Measurements from ENCODE around the gene TMEM175. TPM values are rescaled to one million over a fixed set of nuclear protein-coding genes. Genes with fewer than 3 reads are reported as not detected.

The TMEM175 gene
- total RNA-seq, 1 donor from 2014 or later = 30.9 TPM

GRCh38 chr4:958696-959337 lies 26.6 kb downstream of the TMEM175 start:
- DNase-seq (ENCODE audit: low read depth) = no peak

- no peak for DNase-seq (ENCODE audit: low read depth)
Observed at GRCh38 chr4:959338-960139, 27.3 kb downstream of the TMEM175 start.

- DNase-seq (ENCODE audit: low read depth) = no peak
Observed at GRCh38 chr4:960140-960635, 27.9 kb downstream of the TMEM175 start.

GRCh38 chr4:960636-961350 lies 28.5 kb downstream of the TMEM175 start:
- DNase-seq (ENCODE audit: low read depth) = no peak

GRCh38 chr4:961351-962230 lies 29.3 kb downstream of the TMEM175 start:
- no peak for DNase-seq (ENCODE audit: low read depth)

GRCh38 chr4:962231-963208 lies 30.3 kb downstream of the TMEM175 start:
- DNase-seq (ENCODE audit: low read depth) = no peak

GRCh38 chr4:963276-964225 lies 31.3 kb downstream of the TMEM175 start:
- DNase-seq (ENCODE audit: low read depth) = no peak

GRCh38 chr4:964346-965025 lies 32.2 kb downstream of the TMEM175 start:
- no peak for DNase-seq (ENCODE audit: low read depth)

GRCh38 chr4:965048-965765 lies 32.9 kb downstream of the TMEM175 start:
- no peak for DNase-seq (ENCODE audit: low read depth)

- DNase-seq (ENCODE audit: low read depth) = no peak
Observed at GRCh38 chr4:965766-966134, 33.5 kb downstream of the TMEM175 start.

GRCh38 chr4:966266-967112 lies 34.2 kb downstream of the TMEM175 start:
- no peak for DNase-seq (ENCODE audit: low read depth)

- no peak for DNase-seq (ENCODE audit: low read depth)
Observed at GRCh38 chr4:967113-968104, 35.1 kb downstream of the TMEM175 start.

- DNase-seq (ENCODE audit: low read depth) = no peak
Observed at GRCh38 chr4:968221-968620, 36.0 kb downstream of the TMEM175 start.

GRCh38 chr4:968621-969394 lies 36.5 kb downstream of the TMEM175 start:
- no peak for DNase-seq (ENCODE audit: low read depth)

Data from myocyte (in vitro differentiated cells).